Measurements from ENCODE around the gene MT3. TPM values are rescaled to one million over a fixed set of nuclear protein-coding genes. Genes with fewer than 3 reads are reported as not detected.

The MT3 gene
- total and polyA plus RNA-seq, 2 experiments from 2014 or later, result not detected

GRCh38 chr16:56615353-56615752 is 26.0 kb downstream of the MT3 start:
- DNase-seq (ENCODE audit: low spot score), result no peak
- Mint-ChIP-seq H3K9me3 (no peaks in the 10 kb centered on the region), H3K27ac (no peak overlapping the region), H3K27me3 (ENCODE audit: insufficient read depth, low read depth, poor library complexity) (peaks cover 72% of the 10 kb centered on the region), H3K4me3 (no peak overlapping the region), H3K36me3 (ENCODE audit: low read depth) (no peaks in the 10 kb centered on the region), H3K4me1 (peaks cover 28% of the 10 kb centered on the region)
- H3K79me2 ChIP-seq (replicated peaks; ENCODE audit: insufficient read depth), result no peaks in the 10 kb centered on the region
- H3K27ac ChIP-seq (ENCODE audit: low read depth), result no peak overlapping the region
- H3K36me3 ChIP-seq (ENCODE audit: insufficient read depth), result no peaks in the 10 kb centered on the region
- no peak overlapping the region for H2AFZ ChIP-seq
- H3K4me1 ChIP-seq (ENCODE audit: insufficient read depth), result peaks cover 30% of the 10 kb centered on the region
- no peaks in the 10 kb centered on the region for H3K9me2 ChIP-seq (ENCODE audit: insufficient read depth)
- 0 out of 2 replicates have a peak, but pooled peaks cover 4% of the 10 kb centered on the region for H3F3A ChIP-seq (replicated peaks; ENCODE audit: low read depth)
- peaks cover 99% of the 10 kb centered on the region for H3K27me3 ChIP-seq (ENCODE audit: insufficient read depth)
- 0 out of 2 replicates have a peak, but pooled peaks cover 9% of the 10 kb centered on the region for H4K20me1 ChIP-seq (replicated peaks; ENCODE audit: insufficient read depth)
- H3K4me3 ChIP-seq, result no peak overlapping the region
- ATAC-seq, result no peak
- TF ChIP-seq ZNF114 (CRISPR knock-in tag; IDR thresholded peaks at IDR 0.05), result no peak
- no peak for TF ChIP-seq NANOG (IDR thresholded peaks at IDR 0.05; ENCODE audit: borderline replicate concordance)
- TF ChIP-seq STAT1 (IDR thresholded peaks at IDR 0.05; ENCODE audit: unreplicated experiment), result no peak
- TF ChIP-seq JUNB (IDR thresholded peaks at IDR 0.05; ENCODE audit: unreplicated experiment), result no peak
- TF ChIP-seq EZH2 (IDR thresholded peaks at IDR 0.05; ENCODE audit: low read depth, unreplicated experiment), result no peak
- no peak for TF ChIP-seq ZNF331 (CRISPR knock-in tag; IDR thresholded peaks at IDR 0.05; ENCODE audit: low read depth)
- no peak for TF ChIP-seq CREB1 (CRISPR knock-in tag; IDR thresholded peaks at IDR 0.05; ENCODE audit: low read depth)
- TF ChIP-seq, protein P1, sequence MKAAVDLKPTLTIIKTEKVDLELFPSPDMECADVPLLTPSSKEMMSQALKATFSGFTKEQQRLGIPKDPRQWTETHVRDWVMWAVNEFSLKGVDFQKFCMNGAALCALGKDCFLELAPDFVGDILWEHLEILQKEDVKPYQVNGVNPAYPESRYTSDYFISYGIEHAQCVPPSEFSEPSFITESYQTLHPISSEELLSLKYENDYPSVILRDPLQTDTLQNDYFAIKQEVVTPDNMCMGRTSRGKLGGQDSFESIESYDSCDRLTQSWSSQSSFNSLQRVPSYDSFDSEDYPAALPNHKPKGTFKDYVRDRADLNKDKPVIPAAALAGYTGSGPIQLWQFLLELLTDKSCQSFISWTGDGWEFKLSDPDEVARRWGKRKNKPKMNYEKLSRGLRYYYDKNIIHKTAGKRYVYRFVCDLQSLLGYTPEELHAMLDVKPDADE (IDR thresholded peaks at IDR 0.05), result no peak
- TF ChIP-seq REST (IDR thresholded peaks at IDR 0.05; ENCODE audit: unreplicated experiment), result no peak
- no peak for TF ChIP-seq EZH2phosphoT487 (IDR thresholded peaks at IDR 0.05; ENCODE audit: unreplicated experiment)
- TF ChIP-seq, protein P2, sequence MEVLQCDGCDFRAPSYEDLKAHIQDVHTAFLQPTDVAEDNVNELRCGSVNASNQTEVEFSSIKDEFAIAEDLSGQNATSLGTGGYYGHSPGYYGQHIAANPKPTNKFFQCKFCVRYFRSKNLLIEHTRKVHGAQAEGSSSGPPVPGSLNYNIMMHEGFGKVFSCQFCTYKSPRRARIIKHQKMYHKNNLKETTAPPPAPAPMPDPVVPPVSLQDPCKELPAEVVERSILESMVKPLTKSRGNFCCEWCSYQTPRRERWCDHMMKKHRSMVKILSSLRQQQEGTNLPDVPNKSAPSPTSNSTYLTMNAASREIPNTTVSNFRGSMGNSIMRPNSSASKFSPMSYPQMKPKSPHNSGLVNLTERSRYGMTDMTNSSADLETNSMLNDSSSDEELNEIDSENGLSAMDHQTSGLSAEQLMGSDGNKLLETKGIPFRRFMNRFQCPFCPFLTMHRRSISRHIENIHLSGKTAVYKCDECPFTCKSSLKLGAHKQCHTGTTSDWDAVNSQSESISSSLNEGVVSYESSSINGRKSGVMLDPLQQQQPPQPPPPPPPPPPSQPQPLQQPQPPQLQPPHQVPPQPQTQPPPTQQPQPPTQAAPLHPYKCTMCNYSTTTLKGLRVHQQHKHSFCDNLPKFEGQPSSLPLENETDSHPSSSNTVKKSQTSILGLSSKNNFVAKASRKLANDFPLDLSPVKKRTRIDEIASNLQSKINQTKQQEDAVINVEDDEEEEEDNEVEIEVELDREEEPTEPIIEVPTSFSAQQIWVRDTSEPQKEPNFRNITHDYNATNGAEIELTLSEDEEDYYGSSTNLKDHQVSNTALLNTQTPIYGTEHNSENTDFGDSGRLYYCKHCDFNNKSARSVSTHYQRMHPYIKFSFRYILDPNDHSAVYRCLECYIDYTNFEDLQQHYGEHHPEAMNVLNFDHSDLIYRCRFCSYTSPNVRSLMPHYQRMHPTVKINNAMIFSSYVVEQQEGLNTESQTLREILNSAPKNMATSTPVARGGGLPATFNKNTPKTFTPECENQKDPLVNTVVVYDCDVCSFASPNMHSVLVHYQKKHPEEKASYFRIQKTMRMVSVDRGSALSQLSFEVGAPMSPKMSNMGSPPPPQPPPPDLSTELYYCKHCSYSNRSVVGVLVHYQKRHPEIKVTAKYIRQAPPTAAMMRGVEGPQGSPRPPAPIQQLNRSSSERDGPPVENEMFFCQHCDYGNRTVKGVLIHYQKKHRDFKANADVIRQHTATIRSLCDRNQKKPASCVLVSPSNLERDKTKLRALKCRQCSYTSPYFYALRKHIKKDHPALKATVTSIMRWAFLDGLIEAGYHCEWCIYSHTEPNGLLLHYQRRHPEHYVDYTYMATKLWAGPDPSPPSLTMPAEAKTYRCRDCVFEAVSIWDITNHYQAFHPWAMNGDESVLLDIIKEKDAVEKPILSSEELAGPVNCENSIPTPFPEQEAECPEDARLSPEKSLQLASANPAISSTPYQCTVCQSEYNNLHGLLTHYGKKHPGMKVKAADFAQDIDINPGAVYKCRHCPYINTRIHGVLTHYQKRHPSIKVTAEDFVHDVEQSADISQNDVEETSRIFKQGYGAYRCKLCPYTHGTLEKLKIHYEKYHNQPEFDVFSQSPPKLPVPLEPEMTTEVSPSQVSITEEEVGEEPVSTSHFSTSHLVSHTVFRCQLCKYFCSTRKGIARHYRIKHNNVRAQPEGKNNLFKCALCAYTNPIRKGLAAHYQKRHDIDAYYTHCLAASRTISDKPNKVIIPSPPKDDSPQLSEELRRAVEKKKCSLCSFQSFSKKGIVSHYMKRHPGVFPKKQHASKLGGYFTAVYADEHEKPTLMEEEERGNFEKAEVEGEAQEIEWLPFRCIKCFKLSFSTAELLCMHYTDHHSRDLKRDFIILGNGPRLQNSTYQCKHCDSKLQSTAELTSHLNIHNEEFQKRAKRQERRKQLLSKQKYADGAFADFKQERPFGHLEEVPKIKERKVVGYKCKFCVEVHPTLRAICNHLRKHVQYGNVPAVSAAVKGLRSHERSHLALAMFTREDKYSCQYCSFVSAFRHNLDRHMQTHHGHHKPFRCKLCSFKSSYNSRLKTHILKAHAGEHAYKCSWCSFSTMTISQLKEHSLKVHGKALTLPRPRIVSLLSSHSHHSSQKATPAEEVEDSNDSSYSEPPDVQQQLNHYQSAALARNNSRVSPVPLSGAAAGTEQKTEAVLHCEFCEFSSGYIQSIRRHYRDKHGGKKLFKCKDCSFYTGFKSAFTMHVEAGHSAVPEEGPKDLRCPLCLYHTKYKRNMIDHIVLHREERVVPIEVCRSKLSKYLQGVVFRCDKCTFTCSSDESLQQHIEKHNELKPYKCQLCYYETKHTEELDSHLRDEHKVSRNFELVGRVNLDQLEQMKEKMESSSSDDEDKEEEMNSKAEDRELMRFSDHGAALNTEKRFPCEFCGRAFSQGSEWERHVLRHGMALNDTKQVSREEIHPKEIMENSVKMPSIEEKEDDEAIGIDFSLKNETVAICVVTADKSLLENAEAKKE (CRISPR knock-in tag; IDR thresholded peaks at IDR 0.05), result no peak
- no peak overlapping the region for H3K4me2 ChIP-seq

Measured in GM23338 (cell line).